Measurements from ENCODE around the gene LRRC38.
"Not testable (repeated sequence)": the region's sequence is repeated elsewhere in the genome, so short reads cannot be mapped to it uniquely, and the experiment has no call there.

LRRC38 gene, protein sequence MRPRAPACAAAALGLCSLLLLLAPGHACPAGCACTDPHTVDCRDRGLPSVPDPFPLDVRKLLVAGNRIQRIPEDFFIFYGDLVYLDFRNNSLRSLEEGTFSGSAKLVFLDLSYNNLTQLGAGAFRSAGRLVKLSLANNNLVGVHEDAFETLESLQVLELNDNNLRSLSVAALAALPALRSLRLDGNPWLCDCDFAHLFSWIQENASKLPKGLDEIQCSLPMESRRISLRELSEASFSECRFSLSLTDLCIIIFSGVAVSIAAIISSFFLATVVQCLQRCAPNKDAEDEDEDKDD

DNA sequence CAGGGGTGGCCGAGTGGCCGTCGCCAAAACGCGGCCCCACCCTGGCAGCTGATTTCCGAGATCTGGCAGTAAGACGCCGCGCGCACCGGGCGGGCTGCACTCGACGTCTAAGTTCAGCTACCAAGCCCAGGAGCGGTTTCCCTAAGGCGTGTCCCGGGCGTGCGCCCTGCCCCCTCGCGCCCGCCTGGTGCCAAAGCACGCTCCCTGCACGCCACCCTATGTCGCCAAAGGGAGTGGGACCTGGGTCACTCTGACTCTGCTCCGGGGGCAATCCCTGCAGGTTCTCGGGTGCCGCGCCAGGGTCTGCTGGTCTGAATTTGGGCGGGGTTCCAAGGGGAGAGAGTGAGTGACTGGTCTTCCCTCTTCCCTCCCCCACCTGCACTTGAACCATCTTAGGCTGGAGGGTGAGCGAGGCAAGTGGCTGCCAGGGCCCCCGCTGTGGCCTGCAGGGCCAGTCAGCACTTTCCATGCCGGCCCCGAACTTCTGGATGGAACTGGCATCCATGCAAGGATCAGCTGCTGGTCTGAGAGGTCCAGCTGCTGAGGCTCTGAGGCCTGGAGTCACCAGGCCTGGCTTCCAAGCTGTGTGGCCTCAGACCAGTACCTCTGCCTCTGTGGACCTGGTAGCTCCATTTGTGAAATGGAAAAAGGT lies at the start of gene LRRC38:
LRRC38 (minus strand) TSS at position 109 of the 652 bp plus-strand sequence. CDS start 410 bp downstream, outside the sequence.
- DNase-seq (ENCODE audit: low read depth in 2 of 2) = no peak

DNA sequence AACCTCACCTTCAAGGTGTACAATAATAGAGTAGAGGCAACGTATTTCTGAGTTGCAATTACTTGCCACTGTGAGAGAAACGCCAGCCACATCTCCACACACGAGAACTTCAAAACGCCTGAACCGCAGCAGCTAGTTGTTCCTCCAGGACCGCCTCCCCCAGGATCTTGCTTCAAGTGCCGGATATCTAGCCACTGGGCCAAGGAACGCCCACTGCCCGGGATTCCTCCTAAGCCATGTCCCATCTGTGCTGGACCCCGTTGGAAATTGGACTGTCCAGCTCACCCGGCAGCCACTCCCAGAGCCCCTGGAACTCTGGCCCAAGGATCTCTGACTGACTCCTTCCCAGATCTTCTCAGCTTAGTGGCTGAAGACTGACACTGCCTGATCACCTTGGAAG lies 49.2 kb upstream of the LRRC38 start:
- not testable (repeated sequence) for DNase-seq (ENCODE audit: low read depth in 2 of 2)

DNA sequence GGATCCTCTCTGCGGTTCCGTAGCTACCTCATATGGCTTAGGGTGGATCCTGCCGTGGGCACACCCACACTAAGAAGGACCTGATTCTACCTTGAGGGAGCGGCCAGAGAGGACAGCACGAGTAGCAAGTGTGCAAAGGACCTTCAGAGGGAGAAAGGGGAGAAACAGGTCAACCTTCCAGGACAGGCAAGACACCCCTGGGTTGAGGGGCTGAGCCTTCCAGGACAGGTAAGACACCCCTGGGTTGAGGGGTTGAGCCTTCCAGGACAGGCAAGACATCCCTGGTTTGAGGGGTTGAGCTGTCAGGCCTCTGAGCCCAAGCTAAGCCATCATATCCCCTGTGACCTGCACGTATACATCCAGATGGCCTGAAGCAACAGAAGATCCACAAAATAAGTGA lies 46.7 kb upstream of the LRRC38 start:
- DNase-seq (ENCODE audit: low read depth in 2 of 2) = no peak

DNA sequence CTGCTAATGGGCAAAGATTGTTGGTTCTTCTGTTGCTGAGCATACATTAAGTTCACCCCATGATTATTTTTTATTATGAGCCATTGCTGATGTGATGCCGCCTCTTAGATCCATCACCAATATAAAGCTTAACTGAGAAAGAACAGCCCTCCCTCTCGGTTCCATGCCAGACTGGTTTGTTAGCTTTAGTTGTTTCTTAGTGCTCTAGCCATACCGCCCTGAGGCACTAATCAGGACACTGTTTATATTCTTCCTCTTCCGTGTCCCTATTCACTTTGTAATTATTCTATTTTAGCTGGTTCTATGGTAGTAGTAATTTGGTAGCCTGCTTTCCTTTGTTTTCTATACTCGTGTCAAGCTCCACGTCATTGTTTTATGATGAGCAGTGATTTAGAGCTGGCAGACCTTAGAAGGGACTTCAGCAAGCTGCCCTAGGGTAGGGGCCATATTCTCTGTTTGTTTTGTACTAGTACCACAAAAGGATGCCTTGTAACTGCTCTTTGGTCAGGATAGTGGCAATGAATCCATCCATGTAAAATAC lies 42.5 kb upstream of the LRRC38 start:
- DNase-seq (ENCODE audit: low read depth in 2 of 2) = no peak

DNA sequence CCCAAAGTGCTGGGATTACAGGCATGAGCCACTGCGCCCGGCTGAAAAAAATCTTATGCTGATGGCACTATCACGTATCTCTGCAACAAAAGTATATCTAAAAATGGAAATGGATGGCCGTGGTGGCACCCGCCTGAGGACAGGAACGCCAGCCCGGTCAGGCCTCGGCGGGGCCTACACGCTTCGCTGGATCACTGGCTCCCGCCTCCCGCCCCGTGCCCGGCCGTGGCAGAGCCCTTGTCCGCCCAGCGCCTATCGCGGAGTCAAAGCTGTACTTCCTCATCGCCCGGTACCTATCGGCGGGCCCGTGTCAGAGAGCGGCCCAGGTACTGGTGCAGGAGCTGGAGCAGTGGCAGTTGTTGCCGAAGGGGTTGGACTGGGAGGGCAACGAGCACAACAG lies 41.0 kb upstream of the LRRC38 start:
- DNase-seq (ENCODE audit: low read depth in 2 of 2) = no peak

DNA sequence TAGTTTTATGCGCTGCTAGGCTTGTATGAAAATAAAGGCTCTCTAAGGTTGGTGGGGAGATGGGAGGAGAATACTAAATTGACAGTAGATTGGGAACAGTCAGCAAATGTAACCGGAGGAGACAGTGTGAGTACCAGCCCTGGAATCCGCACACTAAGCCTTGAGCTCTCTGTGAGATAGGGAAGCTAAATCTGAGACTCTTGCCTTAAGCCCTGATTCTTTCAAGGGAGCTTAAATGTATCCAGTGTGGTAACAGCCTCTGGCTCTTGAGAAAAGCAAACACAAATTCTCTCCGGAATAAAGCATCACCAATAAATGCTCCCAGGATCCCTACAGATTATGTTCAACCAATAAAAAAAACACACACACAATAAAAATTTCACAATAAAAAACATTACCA lies 36.9 kb upstream of the LRRC38 start:
- no peak for DNase-seq (ENCODE audit: low read depth in 2 of 2)

DNA sequence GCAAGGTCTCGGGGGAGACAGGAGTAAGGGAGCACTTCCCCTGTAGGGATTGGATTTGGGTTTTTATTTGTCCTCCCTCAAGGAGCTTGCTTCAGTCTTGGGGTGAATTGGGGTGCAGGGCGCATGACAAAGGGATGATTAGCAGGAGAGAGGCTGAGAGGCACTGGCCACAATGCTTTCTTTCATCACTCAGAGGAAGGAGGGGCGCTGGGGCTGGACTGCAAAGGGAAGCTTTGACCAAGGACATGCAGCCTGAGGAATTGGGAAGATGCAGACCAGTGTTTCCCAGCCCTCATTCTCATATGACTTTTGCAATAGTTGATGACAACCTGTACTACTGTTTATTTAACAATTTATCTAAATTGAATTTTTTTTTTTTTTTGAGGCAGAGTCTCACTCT lies 35.7 kb upstream of the LRRC38 start:
- DNase-seq (ENCODE audit: low read depth in 2 of 2) = no peak

DNA sequence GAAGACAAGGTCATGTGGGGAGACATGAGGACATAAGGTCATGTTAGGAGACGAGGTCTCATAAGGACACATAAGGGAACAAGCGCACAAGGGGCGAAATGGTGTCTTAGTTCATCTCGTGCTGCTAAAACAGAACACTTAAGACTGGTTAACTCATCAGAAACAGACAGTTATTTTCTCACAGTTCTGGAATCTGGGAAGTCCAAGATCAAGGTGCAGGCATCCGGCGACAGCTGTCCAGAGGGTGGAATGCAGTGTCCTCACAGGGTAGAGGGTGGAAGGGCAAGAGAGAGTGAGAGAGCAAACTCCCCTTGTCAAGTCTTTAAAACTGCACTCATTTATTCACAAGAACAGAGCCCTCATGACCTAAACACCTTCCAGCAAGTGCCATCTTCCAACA lies 35.2 kb upstream of the LRRC38 start:
- no peak for DNase-seq (ENCODE audit: low read depth in 2 of 2)

DNA sequence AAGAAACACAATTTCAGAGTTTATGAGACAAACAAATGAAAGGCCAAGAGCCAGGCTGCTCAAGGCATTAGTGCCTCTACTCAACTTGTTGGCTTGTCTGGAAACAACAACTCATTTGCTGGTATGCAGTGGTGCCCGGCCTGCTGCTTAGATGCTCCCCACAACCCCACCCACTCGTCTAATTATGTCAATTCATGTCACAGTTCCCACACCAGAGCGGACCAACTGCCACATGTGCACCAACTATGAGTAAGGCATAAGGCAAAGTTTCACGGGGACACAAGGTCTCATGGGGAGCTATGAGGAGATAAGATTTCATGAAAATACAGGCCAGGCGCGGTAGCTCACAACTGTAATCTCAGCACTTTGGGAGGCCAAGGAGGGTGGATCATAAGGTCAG lies 34.5 kb upstream of the LRRC38 start:
- DNase-seq (ENCODE audit: low read depth in 2 of 2) = no peak

DNA sequence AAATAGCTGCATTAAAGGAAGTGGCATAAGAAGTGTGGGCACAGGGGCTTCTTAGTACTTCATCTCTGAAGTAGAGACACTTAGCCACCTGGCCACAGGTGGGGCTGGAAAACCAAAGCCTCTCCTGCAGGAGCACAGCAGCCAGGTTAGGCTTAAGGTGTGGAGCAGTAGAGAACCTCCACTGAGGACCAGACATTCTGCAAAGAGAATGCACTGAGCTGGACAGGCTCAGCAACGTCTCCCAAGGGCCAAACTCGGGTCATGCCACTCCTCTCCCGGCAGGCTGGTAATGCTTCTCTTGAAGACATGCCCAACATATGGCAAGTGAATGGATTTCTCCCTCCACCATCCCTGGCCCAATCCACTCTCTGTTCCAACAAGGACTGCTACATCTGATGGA lies 33.0 kb upstream of the LRRC38 start:
- no peak for DNase-seq (ENCODE audit: low read depth in 2 of 2)

DNA sequence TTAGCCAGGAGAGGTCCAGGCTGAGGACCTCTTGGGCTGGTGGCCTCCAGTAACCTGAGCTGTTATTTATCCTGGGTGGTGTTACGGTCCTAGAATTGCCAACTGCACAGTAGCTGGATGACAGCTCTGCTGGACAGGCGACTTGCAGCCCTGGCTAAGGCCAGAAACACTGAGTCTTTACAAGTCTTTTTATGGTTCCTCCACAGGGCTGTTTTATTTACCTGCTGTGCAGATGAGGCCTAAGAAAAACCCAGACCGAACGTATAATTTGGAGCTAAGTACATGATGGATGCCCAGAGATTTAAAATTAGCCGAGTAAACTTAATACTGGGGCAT lies 30.4 kb upstream of the LRRC38 start:
- no peak for DNase-seq (ENCODE audit: low read depth in 2 of 2)

DNA sequence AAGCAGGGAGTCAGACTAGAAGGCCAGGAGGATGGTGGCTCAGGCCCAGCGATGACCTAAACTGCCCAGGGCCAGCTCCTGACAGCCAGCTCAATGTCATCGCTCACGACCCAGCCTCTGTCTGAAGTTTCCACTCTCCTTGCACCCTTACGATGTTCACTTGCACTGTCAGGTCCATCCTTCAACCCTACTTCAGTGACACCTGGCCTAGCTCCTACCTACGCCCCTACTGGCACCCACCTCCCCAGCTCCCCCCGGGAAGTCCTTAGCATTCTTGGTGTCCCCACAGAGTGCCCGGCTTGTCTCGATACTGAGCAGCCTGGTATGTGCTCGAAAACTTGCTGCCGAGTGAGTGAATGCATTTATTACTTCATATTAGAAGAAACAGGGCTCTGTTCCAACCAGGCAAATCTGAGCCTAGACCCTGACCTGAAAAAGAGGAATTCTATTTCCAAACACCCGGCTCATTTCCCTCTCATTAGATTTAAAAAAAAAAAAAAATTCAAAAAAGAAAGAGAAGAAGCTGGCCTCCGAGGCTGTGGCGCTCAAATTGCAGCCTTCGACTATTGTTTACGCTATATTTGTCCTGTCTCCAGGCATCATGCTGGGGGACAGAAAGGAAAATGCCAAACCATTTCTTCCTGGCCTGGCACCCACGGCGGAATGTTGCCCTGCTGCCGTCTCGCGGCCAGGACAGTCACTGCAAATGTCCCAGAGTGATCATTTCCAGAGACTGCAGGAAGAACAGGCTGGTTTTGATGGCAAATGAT lies 29.8 kb upstream of the LRRC38 start:
- DNase-seq (ENCODE audit: low read depth in 2 of 2) = no peak

DNA sequence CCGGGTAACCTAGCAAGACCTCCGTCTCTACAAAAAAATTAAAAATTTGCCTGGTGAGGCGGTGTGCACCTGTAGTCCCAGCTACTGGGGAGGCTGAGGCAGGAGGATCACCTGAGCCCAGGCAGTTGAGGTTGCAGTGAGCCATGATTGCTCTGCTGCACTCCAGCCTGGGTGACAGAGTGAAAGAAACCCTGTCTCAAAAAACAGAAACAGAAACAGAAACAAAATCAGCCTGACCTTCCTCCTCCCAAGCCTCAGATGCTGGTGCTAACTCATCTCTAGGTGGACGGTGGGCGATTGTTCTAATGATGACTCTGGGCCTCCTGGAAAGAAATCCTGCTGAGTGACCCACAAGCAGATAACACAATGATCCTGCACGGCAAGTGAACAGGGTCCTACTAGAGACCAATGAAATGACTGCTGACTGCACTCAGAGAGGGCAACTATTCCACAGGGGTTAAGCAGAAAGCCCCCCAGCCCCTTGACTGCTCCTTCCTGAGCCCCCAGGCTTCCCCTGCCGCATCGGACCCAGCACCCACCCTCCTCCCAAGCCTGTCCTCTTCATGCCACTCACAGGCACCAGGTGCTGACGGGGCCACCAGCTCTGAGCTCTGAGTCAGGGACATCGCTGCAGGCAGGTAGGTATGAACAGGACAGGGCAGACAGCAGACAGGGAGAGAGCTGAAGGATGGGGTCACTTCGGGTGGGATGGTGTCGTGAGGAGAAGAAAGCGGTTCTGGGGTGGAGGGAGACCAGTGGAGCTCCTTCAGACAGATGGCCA lies 27.8 kb upstream of the LRRC38 start:
- DNase-seq (ENCODE audit: low read depth in 2 of 2) = no peak

DNA sequence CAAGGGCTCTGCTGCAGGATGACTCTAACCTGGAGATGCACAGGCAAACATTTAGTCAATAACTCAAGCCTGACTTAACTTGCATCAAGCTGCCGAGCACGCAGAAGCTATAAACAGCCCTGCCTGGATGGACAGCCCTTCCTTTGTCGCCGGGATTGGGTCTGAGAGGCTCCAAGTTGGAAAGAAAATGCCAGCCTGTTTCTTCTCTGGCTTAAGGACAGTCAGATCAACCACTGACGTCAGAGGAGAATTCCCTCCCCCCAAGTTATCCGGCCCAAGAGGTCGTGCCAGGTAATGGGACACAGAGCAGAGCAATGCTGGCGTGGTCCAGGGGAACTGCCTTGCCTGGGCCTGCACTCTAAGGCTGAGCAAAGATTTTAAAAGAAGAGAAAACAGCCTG lies 27.1 kb upstream of the LRRC38 start:
- DNase-seq (ENCODE audit: low read depth in 2 of 2) = no peak

DNA sequence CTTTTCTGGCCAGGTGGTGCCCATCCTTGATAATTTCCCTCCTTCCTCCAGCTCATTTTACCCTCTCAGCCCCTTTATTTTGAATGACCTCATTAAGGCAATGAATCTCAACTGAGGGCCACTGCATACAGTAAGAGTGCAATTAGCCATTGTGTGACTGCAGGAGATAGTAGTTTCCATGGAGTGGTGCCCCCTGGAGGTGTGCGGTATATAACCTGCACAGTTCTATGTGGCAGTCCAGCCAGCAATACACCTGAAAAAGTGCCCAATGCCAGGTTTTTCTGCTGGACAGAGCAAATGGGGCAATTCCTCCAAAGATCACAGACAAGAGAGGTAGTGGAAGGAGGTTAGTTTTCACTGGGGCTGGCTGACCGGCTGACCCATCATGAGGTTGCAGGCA lies 25.9 kb upstream of the LRRC38 start:
- DNase-seq (ENCODE audit: low read depth in 2 of 2) = no peak

DNA sequence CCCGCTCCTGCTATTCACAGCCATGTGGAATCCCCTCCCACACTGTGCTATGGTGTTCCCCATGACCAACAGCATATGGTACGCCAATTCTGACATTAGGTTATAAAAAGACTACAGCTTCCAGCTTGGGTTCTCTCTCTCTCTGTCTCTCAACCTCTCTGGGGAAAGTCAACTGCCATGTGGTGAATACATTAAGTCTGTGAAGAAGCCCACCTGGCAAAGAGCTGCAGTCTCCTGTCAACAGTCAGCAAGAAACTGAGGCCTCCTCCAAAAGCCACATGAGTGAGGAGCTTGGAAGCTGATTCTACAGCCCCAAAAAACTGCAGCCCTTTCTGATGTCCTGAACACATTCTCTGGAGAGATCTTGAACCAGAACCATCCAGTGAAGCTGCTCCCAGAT lies 25.0 kb upstream of the LRRC38 start:
- no peak for DNase-seq (ENCODE audit: low read depth in 2 of 2)

DNA sequence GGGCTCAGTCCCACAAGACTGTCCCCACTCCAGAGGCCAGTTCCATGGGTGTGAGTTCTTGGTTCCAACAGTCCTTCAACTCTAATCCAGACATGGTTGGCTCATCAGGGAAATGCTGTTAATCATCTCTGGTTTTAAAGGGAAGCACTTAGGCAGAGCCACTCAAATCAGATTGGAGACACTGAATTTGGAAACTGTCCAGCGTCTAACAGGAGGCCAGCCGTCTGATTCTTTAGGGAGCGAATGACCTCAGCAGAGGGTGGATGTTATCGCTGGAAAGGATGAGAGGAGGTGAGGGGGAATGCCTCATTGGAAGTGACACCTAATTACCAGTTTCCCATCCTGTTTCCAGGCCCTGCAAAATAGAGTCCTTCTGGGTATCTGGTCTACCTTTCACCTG lies 22.8 kb upstream of the LRRC38 start:
- DNase-seq (ENCODE audit: low read depth in 2 of 2) = no peak

DNA sequence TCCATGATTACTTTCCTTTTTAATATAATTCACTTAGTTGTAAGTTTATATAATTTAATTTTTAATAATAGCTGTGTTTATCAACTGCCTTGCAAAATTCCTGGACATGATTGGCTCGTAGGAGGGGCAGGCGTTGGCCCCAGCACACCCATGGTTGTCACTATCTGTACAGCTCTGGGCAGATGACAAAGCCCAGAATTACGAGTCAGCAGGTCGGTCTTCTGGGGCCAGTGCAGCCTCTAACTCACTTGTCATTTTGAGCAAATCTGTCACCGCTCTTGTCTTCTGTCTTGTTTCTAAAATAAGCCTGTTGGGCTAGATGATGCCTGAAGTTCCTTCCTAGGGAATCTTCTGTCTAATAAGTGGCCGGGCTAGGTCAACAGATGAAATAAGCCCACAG lies 21.4 kb upstream of the LRRC38 start:
- DNase-seq (ENCODE audit: low read depth in 2 of 2) = no peak

DNA sequence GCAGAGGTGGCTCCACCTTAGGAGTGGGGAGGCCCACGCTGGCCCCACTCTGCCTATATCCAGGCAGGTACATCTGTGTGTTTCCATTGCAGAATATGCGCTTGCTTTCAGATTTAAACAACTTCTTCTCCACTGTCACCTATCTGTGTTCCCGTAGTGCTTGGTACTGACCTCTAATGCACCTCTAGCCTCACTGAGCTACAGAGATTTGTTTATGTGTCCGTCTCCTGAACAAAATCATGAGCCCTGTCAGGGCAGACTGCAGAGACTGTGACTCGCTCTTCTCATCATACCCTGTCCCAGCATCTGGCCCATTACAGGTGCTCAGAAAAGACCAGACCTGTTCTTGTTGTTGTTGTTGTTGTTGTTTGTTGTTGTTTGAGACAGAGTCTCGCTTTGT lies 14.5 kb upstream of the LRRC38 start:
- no peak for DNase-seq (ENCODE audit: low read depth in 2 of 2)

DNA sequence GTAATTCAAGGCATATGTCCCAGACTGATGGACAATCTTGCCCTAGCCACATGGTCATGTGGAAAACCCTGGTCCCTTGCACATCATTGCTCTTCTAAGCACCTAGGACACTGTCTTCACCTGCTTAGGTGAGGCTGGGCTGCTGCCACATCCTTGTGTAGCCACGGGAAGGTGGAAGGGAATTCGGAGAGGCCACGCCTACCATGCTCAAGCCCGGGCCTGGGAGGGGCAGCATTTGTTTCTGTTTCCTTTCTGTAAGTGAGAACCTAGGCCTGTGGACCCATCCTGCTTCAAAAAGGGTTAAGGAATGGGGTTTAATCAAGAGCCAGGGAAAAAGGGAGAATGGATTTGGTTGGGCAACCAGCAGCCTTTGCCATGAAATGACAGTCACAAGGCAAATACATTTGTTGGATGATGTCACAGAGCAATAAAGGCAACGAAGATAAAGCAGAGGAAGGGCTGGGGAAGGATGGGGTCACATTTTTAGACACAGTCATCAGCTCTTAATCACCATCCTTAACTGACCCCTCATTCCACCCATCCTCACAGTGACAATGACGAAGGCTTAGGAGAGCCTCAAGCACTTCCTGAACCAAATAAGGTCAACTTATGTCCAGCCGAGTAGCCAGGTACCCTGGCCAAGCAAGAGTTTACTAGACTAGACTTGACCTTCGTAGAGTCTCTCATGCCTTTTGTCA lies 10.1 kb upstream of the LRRC38 start:
- no peak for DNase-seq (ENCODE audit: low read depth in 2 of 2)

DNA sequence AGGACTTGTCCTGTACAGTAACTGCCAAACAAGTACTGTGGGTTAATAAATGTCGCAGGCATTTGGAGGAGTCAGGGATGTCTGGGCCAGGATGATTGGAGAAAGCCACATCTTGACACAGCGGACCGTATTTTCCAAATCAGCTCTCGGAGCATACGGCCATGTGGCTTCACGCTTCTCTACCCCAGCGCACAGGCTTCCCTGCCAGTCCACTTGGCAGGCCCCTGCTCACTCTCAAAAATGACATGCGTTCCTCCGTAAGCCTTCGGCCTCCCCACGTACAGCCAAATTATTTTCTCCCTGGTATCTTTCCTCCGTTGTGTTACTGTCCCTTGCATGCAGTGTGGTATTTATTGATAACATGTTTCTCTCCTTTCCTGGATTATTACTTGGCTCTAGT lies 7.2 kb upstream of the LRRC38 start:
- DNase-seq (ENCODE audit: low read depth in 2 of 2) = no peak
